Stimulated activated CD8-positive, alpha-beta memory T cell treated with anti-CD3 and anti-CD28 coated beads, Interleukin-15, amount 100 ng/mL, for 4 hours (primary cell): ENCODE measurements around the gene ID1.
"Not testable (repeated sequence)": the region's sequence is repeated elsewhere in the genome, so short reads cannot be mapped to it uniquely, and the experiment has no call there.

Experiments
- DNase-seq, 2 donors: peaks; one replicate each; pipeline ENCODE4 v3.0.0-alpha.2; 2020; ENCODE audit warnings: low read depth in 2 of 2

The ID1 gene

DNA sequence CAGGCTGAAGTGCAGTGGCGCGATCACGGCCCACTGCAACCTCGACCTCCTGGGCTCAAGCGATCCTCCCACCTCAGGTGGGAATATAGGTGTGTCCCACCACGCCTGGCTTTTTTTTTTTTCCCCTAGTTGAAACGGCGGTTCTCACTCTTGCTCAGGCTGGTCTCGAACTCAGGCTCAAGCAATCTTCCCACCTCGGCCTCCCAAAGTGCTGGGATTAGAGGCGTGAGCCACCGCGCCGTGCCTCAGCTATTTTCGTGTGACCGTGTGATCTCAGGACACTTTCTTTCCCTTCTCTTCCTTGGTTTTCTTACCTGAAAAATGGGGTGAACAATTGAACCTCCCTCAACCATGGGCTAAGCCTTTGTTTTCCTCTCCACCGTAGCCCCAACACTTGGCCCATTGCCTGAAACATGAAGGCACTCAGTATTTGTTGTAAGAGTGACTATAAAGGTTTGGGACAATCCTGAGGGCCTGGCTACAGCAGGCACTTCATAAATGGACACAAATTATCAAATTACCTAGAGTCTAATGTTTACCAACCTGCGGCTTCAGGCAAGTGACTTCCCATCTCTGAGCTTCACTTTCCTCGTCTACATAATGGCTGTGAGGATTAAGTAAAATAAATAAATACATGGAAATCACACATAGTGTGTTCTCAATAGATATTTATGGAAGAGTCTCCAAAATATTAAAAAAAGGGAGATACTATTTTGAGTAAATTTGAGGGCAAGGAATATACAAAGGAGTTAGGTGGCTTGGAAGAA is 31.4 kb upstream of the ID1 start:
- no peak for DNase-seq

DNA sequence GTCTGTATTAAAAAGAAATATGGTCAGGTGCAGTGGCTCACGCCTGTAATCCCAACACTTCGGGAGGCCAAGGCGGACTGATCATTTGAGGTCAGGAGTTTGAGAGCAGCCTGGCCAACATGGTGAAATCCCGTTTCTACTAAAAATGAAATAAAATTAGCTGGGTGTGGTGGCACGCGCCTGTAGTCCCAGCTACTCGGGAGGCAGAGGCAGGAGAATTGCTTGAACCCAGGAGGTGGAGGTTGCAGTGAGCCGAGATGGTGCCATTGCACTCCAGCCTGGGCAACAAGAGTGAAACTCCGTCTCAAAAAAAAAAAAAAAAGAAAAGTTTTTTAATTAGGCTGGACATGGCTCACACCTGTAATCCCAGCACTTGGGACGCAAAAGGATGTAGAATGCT is 30.1 kb upstream of the ID1 start:
- DNase-seq, result not testable (repeated sequence)

DNA sequence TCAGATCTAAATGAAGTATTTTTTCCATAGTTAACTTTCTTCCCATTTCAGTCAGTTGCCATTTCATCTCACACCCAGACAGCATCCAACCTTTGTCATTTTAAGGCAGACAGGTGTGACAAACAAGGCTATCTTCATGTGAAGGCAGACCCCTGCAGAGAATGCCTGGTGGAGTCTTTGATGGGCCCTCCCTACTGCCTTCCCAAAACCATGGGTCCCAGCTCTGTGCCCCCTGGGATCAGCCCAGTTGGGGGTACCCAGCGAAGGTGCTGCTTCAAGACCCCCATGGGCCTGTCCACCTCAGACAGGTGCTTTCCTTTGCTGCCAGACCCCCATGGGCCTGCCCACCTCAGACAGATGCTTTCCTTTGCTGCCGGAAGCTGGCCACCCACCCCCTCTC is 28.3 kb upstream of the ID1 start:
- no peak for DNase-seq

DNA sequence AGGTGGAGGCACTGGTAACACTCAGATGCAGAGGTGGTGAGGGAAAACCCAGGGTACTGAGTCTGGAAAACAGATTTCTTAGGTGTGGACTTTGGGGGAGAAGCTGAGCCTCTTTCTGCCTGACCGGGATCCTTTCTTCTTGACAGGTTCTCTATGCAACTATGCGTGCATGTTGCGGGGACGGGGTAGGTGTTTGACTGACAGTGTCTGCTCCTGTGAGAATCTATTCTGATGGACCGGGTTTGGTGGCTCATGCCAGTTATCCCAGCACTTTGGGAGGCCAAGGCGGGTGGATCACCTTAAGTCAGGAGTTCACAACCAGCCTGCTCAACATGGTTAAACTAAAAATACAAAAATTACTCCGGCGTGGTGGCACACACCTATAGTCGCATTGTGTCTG is 27.9 kb upstream of the ID1 start:
- DNase-seq, result no peak

DNA sequence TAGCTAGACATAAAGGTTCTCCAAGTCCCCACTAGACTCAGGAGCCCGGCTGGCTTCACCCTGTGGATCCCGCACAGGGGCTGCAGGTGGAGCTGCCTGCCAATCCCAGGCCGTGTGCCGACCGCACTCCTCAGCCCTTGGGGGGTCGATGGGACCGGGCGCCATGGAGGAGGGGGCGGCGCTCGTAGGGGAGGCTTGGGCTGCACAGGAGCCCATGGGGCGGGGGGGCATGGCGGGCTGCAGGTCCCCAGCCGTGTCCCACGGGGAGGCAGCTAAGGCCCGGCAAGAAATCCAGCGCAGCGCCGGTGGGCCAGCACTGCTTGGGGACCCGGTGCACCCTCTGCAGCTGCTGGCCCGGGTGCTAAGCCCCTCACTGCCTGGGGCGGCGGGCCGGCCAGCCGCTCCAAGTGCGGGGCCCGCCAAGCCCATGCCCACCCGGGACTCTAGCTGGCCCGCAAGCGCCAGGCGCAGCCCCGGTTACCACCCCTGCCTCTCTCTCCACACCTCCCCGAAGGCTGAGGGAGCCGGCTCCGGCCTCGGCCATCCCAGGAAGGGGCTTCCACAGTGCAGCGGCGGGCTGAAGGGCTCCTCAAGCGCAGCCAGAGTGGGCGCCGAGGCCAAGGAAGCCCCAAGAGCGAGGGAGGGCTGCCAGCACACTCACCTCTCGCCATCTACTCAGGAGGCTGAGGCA is 26.5 kb upstream of the ID1 start:
- DNase-seq, result no peak

DNA sequence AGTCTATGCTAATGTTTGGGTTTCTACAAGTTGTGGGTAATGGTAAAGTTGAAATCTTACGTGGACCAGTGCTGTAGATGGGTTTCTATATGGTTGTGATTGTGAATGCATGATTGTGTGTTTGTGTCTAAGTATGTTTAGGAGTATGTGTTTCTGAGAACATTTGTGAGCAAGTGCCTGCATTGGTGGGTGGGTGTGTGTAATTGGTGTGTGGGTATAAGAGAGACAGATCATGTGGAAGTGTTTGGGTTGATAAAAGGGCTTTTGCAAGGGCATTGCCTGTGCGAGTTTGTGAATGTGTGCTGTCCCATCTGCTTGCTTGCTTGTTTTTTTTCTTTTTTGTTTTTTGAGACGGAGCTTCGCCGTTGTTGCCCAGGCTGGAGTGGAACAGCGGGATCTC is 25.8 kb upstream of the ID1 start:
- no peak for DNase-seq

DNA sequence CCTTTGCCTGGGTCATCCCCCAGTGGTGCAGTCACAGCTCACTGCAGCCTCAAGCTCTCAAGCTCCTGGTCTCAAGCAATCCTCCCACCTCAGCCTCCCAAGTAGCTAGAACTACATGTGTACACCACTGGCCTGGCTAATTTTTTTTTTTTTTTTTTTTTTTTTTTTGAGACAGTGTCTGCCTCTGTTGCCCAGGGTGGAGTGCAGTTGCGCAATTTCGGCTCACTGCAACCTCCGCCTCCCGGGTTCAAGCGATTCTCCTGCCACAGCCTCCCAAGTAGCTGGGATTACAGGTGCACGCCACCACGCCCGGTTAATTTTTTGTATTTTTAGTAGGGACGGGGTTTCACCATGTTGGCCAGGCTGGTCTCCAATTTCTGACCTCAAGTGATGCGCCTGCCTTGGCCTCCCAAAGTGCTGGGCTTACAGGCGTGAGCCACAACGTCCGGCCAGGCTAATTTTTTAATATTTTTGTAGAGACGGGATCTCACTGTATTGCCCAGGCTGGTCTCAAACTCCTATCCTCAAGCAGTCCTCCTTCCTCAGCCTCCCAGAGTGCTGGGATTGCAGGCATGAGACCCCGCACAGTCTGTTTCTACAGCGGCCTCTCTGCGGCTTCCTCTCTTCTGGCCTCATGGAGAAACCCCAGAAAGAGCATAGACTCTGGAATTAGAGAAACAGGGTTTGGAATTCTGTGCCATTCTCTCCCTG is 25.0 kb upstream of the ID1 start:
- DNase-seq, result not testable (repeated sequence)

DNA sequence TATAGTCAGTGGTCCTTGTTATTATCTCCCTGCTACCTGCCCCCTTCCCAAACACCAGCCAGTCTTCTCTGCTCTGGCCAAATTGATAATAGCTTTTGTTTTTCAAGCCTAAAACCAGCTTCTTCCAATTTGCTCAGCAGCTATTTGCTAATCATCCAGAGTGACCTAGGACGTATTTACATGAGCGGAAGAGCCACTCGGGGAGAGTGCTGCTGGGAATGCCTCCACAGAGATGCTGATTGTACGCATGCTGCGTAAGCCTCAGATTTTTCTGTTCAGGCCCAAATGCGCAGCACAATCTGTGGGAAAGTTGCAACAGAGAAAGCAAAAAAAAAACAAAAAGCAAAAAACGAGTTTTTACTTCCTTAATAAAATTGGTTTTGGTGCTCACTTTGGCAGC is 24.4 kb upstream of the ID1 start:
- DNase-seq, result no peak

DNA sequence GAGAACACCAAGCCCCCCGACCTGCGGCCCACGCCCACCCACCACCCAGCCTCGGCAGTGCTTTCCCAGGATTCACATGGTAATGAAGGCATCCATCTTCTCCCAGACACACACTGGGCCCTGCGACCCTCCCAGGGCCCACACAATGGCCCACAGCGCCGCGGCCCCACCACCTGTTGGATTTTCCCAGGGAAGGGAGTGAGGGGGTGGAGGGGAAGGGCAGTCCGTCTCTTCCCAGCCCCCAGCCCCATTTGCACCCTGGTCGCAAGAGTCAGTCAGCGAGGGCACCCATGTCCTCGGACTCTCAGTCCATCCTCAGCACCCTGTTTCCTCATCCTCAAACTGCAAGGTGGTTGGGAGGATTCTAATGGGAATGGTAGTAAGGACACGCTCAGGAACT is 23.7 kb upstream of the ID1 start:
- no peak for DNase-seq

DNA sequence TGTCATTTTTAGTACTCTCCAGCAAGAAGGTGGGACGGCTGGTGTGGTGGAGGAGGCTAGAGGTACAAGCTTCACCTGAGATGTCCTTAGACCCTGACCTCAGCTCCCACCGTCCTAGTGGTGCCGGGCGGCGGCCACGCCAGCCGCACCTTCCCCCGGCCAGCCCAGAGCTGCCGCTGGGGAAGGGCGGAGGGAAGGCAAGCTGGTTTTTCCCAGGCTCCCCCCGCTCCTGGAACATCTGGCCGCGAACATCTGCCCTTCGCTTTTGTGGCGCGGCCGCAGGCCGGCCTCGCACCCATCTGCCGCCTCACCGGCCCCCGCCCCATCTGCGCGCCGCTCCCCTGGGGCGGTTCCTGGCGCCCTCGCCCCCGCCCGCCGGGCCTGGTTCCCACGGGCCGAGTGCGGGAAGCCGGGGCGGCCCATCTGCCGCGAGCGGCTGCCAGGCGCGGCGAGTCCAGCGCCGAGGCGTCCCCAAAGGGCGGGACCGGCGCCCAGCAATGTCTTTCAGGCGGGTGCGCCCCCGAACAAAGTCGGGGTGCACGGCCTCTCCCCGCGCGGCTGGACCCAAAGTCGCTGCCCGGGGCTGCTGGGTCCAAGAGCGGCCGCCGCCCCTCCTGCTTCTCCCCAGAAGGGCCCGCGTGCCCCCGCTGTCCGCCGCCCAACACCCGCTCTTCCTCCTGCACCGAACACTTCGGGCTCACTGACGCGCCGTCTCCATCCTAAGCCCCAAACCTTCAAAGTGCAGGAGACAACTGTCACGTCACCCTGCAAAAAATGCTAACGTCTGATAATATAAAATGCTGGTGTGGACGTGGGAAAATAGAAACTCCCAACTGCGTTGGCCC is 17.3 kb upstream of the ID1 start:
- DNase-seq, result no peak

DNA sequence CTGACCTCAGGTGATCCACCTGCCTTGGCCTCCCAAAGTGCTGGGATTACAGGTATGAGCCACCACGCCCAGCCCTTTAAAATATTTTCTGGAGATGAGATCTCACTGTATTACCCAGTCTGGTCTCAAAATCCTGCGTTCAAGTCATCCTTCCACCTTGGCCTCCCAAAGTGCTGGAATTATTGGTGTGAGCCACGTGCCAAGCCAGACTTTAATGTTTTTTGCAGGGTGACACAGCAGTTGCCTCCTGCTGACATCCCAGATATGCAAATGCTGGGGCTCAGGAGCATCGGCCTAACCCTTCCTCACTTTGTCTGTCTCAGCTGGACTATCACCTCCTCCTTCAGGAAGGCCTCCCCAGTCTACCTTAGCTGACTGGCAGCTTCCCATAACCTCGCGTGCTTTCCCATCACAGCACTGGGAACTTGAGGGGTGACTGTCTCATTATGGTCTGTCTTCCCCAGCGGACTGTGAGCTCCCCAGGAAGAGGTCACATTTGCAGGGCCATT is 14.3 kb upstream of the ID1 start:
- DNase-seq, result no peak

DNA sequence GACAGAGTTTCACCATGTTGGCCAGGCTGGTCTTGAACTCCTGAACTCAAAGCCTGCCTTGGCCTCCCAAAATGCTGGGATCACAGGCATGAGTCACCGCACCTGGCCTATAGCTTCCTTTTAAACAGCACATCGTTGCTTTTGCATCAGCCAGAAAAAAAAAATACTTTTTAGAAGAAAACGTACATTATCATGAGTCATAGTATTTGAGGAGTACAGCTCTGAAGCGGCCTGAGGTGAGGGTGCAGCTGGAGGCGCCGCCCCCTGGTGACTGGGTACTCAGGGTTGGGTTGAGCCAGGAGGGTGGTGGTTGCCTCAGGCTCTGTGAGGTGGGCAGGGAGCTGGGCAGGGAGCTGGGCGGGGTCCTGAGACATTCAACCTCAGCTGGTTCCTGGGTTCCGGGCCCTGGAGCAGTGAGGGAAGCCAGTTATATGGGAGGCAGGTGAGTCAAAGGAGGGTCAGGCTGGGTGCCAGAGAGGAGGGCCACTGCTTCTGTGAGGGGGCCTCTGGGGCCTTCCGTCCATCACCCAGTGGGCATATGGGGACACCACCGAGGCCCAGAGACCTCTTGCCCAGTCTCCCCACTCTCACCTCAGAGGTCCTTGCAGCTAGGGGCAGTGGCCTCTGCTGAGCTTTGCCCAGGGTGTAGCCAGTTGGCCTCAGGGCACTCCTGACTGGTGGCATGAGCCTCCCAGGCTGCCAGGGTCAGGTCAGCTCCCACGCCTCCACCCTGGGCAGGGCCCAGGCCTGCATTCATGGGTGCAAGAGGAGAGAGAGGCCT is 11.7 kb upstream of the ID1 start:
- DNase-seq, result no peak

DNA sequence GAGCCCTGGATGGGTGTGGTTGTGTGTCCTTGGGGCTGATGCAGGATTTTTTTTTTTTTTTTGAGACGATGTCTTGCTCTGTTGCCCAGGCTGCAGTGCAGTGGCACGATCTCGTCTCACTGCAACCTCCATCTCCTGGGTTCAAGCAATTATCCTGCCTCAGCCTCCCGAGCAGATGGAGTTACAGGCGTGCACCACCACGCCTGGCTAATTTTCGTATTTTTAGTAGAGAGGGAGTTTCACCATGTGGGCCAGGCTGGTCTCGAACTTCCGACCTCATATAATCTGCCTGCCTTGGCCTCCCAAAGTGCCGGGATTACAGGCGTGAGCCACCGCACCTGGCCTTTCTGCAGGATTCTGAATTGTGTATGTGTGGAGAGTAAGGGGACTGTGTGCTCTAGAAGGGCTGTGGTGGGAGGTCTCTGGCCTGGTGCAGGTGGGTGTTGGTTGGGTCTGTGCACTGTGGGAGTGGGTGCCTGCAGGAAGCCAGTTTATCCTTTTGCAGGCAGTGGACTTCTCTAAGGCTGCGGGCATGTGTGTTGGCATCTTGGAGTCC is 11.0 kb upstream of the ID1 start:
- DNase-seq, result no peak

DNA sequence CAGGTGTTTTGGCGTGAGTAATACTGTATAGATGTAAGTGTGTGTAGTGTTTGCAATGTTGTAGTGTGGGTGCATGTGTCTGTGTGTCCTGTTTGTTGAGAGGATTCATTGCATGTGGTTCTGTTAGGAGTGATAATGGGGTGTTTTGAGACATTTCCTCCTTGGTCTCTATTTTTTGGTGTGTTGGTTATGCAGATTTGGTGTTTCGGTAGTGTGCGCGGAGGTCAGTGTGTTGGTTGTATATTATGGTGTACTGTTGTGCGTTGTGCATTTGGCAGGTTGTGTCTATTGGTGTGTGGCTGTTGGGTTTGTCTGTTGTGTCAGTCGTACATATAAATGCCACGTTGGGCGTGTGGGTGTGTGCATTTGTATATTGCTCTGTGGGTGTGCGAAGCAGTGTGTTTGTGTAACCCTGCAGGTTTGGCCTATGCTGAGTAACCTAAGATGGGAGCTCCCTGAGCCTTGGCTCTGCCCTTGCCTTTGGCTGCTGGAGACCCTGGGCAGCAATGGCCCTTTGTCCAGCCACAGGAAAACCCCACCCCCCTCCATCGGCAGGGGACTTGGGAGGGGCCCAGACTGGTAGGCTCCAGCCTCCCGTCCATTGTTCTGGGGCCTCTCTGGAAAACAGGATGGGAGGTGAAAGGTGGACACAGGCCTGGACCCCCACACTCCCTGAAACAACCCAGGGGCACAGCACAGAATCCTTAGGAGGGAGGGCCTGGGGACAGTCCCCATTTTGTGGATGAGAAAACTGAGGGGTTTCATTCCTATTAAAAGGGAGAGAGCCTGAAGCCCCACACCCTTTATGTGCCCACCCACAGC is 10.3 kb upstream of the ID1 start:
- DNase-seq, result no peak

DNA sequence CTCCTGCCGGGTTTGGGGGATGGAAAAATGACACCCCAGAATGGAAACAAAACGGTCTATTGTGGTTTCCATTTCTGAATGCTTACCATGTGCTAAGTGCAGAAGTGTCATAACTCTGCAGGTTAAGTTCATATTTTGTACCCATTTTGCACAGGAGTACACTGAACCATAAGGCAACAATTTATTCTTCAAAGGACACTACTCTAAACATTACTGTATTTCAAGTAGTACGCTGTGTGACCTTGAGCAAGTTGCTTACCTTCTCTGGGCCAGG is 9.8 kb upstream of the ID1 start:
- DNase-seq, result no peak

DNA sequence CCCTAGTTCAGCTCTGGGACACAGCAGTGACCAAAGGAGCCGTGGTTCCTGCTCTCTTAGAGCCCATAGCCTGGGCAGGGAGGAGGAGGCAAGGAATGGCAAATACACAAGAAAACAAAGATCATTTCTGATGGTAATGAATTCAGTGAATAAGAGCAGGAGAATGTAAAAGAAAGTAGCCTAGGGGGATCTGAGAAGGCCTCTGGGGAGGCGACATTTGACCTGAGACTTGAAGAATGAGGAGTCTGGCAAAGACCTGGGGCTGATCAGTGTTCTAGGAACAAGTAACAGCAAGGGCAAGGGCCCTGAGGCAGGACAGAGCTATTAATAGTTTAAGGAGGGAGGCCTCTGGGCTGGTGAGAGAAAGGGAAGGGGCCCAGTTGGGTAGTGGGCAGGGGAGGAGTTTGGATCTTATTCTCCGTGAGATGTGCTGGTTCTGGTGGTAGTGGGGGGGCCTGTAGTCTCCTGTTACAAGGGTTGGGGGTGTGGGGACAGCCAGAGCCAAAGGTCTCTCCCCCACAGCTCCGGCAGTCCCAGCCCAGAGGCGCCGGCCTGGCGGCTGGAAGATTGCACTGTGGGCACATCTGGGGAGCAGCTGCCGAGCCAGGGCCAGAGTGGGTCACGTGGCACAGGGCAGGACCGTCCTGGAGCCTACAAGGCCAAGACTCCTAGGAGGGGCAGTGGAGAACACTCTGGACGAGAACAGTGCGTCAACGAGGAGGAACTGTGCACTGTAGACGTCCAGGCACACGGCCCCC is 9.3 kb upstream of the ID1 start:
- DNase-seq, result no peak

DNA sequence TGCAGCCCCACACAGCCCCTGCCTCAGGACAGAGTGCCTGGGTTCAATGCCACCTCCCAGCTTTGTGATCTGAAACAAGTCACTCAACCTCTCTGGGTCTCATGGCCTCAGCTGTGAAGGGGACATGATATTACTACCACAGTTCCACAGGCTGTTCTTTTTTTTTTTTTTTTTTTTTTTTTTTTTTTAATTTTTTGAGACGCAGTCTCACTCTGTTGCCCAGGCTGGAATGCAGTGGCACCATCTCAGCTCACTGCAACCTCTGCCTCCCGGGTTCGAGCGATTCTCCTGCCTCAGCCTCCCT is 8.7 kb upstream of the ID1 start:
- DNase-seq, result not testable (repeated sequence)

DNA sequence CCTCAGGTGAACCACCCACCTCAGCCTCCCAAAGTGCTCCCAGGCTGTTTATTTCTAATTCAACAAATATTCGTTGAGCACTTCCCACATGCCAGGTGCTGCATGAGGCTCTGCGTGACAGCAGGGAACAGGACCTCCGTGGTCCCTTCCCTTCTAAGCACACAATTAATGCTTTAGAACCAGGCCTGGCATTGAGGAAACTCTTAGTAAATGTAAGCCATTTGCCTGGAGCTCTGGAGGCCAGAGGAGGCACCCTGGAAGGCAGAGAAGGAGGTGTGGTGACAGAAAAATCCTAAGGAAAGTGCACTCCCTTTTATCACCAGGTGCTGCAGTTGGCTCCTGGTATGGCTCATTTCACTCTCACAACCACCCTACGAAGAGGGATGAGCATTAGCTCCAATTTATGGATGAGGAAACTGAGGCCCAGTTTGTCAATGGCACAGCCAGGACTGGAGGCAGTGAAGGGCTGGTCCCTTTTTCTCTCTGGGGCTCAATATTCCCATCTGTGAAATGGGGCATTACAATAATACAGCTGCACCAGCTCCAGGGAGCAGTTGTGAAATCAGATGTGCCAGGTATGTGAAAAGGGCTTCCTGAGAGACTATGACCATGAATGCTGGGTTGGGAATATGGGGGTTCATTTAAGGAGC is 8.1 kb upstream of the ID1 start:
- no peak for DNase-seq

DNA sequence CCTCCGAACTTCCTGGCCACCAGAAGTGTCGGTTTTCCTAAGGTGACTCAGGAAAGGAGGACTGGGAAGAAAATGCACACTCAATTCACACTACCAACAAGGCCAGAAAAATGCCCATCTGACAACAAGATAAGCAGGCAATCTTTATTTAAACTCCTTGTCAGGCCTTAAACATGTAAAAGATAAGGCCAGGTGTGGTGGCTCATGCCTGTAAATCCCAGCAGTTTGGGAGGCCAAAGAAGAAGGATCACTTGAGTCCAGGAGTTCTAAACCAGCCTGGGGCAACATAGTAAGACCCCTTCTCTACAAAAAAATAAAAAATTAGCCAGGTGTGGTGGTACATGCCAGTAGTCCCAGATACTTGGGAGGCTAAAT is 7.6 kb upstream of the ID1 start:
- DNase-seq, result no peak
